HCT116 (cell line): Measurements from ENCODE around the gene TRIM59. TPM values are rescaled to one million over a fixed set of nuclear protein-coding genes. Genes with fewer than 3 reads are reported as not detected.

Experiments
- ATAC-seq: fragments of 200-7000 bp; cut with Tn5 transposase; 2 replicates; pipeline ENCODE4 v1.9.1; 2020; ENCODE audit warnings: mild to moderate bottlenecking, moderate library complexity
- BruUV-seq: library from RNA; stranded (reverse); fragments of 400-500 nt; replicated peaks from 2 replicates; lab custom pipeline; 2021; lab: Mats Ljungman, UMichigan
- CTCF ChIA-PET: fragments of 300-600 bp; sonication (Branson Sonifier 250); formaldehyde crosslinking; loops from one replicate; lab custom pipeline; 2021; ENCODE audit warnings: antibody characterized with exemption; lab: Charles Lee
- POLR2A ChIA-PET: fragments of 300-600, 350-600 bp; sonication (Branson Sonifier 250); formaldehyde crosslinking; loops from one replicate; lab custom pipeline; 2021; ENCODE audit warnings: antibody characterized with exemption; lab: Charles Lee
- RAD21 ChIA-PET, 2 experiments: fragments of 300-600 bp; sonication (Branson Sonifier 250); formaldehyde crosslinking; loops; one replicate each; lab custom pipeline; 2023; ENCODE audit warnings: low total read pairs in 2 of 2; ENCODE audit not compliant: uncharacterized antibody in 2 of 2, unreplicated experiment in 2 of 2, low non-redundant PET in 1 of 2; lab: Charles Lee
- DNase-seq: peaks from one replicate; pipeline ENCODE4 v3.0.0-alpha.2; 2010; ENCODE audit warnings: low read depth, low spot score
- H2AFZ ChIP-seq: fragments of 200-600 bp; shearing (Covaris generic), sonication (generic); 2 replicates; pipeline ENCODE4 v1.6.1; 2017; ENCODE audit warnings: low read depth, mixed run types, mixed read lengths, antibody characterized with exemption, low read length; ENCODE audit not compliant: poor library complexity, severe bottlenecking
- H3K27ac ChIP-seq: 2 replicates; pipeline ENCODE4 v1.5.1; 2012; ENCODE audit warnings: low read depth, low read length
- H3K27me3 ChIP-seq: fragments of 200-600 bp; sonication (generic); 2 replicates; pipeline ENCODE4 v1.6.1; 2016; ENCODE audit warnings: mixed run types, low read length, mixed read lengths; ENCODE audit not compliant: insufficient read depth
- H3K36me3 ChIP-seq, 2 experiments: fragments of 200-500 bp in 1 of 2; fragments of 200-600 bp in 1 of 2; sonication (Bioruptor generic) in 1 of 2; sonication (generic) in 1 of 2; 2 replicates each; pipeline versions ENCODE4 v1.5.1 to v1.6.1; 2014 to 2016; ENCODE audit warnings: low read length in 2 of 2, inconsistent platforms in 1 of 2, mixed read lengths in 1 of 2, mixed run types in 1 of 2; ENCODE audit not compliant: insufficient read depth in 2 of 2, control insufficient read depth in 1 of 2
- H3K4me1 ChIP-seq, 2 experiments: fragments of 200-600 bp in 1 of 2; sonication (generic) in 1 of 2; 2 replicates each; pipeline versions ENCODE4 v1.5.1 to v1.6.1; 2012 to 2017; ENCODE audit warnings: low read length in 2 of 2, inconsistent platforms in 1 of 2, mild to moderate bottlenecking in 1 of 2, mixed read lengths in 1 of 2, mixed run types in 1 of 2, moderate library complexity in 1 of 2; ENCODE audit not compliant: insufficient read depth in 2 of 2, control insufficient read depth in 1 of 2
- H3K4me2 ChIP-seq: fragments of 200-600 bp; sonication (generic); 2 replicates; pipeline ENCODE4 v1.6.1; 2017; ENCODE audit warnings: mixed run types, low read length, mixed read lengths
- H3K4me3 ChIP-seq, 2 experiments: fragments of 200-600 bp in 1 of 2; sonication (generic) in 1 of 2; replicated peaks in 1 of 2; 2 replicates each; pipeline ENCODE4 v1.5.1; 2011 to 2016; ENCODE audit warnings: low read length in 2 of 2, control low read depth in 1 of 2, low read depth in 1 of 2, mild to moderate bottlenecking in 1 of 2, mixed read lengths in 1 of 2, mixed run types in 1 of 2
- H3K79me2 ChIP-seq: fragments of 200-600 bp; sonication (generic); 2 replicates; pipeline ENCODE4 v1.6.1; 2017; ENCODE audit warnings: mild to moderate bottlenecking, mixed run types, low read length, moderate library complexity, mixed read lengths; ENCODE audit not compliant: insufficient read depth
- H3K9ac ChIP-seq: fragments of 200-600 bp; sonication (generic); 2 replicates; pipeline ENCODE4 v1.6.1; 2016; ENCODE audit warnings: low read length, mixed read lengths
- H3K9me2 ChIP-seq: fragments of 200-600 bp; sonication (generic), shearing (Covaris generic); 2 replicates; pipeline ENCODE4 v1.6.1; 2017; ENCODE audit warnings: mixed run types, mild to moderate bottlenecking, moderate library complexity; ENCODE audit not compliant: insufficient read depth
- H3K9me3 ChIP-seq, 2 experiments: fragments of 200-500 bp in 1 of 2; fragments of 200-600 bp in 1 of 2; sonication (Bioruptor generic) in 1 of 2; sonication (generic) in 1 of 2; 2 replicates each; pipeline ENCODE4 v1.6.1; 2014 to 2017; ENCODE audit warnings: low read length in 2 of 2, mixed read lengths in 2 of 2, inconsistent platforms in 1 of 2, low read depth in 1 of 2, mild to moderate bottlenecking in 1 of 2, mixed run types in 1 of 2, moderate library complexity in 1 of 2; ENCODE audit not compliant: control insufficient read depth in 1 of 2, insufficient read depth in 1 of 2
- H4K20me1 ChIP-seq: fragments of 200-600 bp; sonication (generic), shearing (Covaris generic); 2 replicates; pipeline ENCODE4 v1.6.1; 2017; ENCODE audit warnings: mixed run types, mild to moderate bottlenecking, moderate library complexity; ENCODE audit not compliant: insufficient read depth
- CBX3 ChIP-seq: IDR thresholded peaks from 2 replicates; pipeline ENCODE4 v1.6.1; 2012; ENCODE audit warnings: low read depth
- CEBPB ChIP-seq: IDR thresholded peaks from 2 replicates; pipeline ENCODE4 v1.6.1; 2012; ENCODE audit warnings: low read depth
- EZH2 ChIP-seq: fragments of 200-600 bp; sonication (generic); IDR thresholded peaks from 2 replicates; pipeline ENCODE4 v1.6.1; 2017; ENCODE audit warnings: antibody characterized with exemption, mixed run types
- JUND ChIP-seq: IDR thresholded peaks from 2 replicates; pipeline ENCODE4 v1.6.1; 2012
- POLR2AphosphoS5 ChIP-seq: IDR thresholded peaks from 2 replicates; pipeline ENCODE4 v1.6.1; 2011; ENCODE audit warnings: mild to moderate bottlenecking, low read depth, low read length, moderate library complexity
- RAD21 ChIP-seq: IDR thresholded peaks from 2 replicates; pipeline ENCODE4 v1.6.1; 2012; ENCODE audit warnings: low read depth, mild to moderate bottlenecking
- REST ChIP-seq: IDR thresholded peaks from 2 replicates; pipeline ENCODE4 v1.6.1; 2012; ENCODE audit warnings: low read depth
- SP1 ChIP-seq: IDR thresholded peaks from 2 replicates; pipeline ENCODE4 v1.6.1; 2012; ENCODE audit warnings: low read depth
- TCF7L2 ChIP-seq: IDR thresholded peaks from 2 replicates; pipeline ENCODE4 v1.7.0; 2011; ENCODE audit warnings: borderline replicate concordance, inconsistent platforms; ENCODE audit not compliant: insufficient read depth, insufficient read length; ENCODE audit errors: extremely low read depth
- YY1 ChIP-seq: IDR thresholded peaks from 2 replicates; pipeline ENCODE4 v1.6.1; 2011; ENCODE audit warnings: low read length, low read depth, moderate library complexity, mild to moderate bottlenecking; ENCODE audit not compliant: insufficient replicate concordance; ENCODE audit errors: extremely low read depth
- ZFX ChIP-seq: fragments of 450-650 bp; IDR thresholded peaks from 2 replicates; pipeline ENCODE4 v1.6.1; 2017
- intact Hi-C: fragments of 100-400 bp; cut with micrococcal nuclease; formaldehyde crosslinking; loops from 2 replicates; pipeline ENCODE4 v1.10.0; 2022
- total RNA-seq: library from RNA; stranded (reverse); gene quantifications from one replicate; pipeline ENCODE4 v1.2.1, GENCODE V29; 2021; ENCODE audit not compliant: unreplicated experiment

TRIM59 gene
- total RNA-seq, 1 experiment from 2014 or later = 41.6 TPM

GRCh38 chr3:160435095-160435494, 14.5 kb downstream of the TRIM59 start:
- Histone ChIP-seq H3K79me2 (peaks cover 100% of the 10 kb centered on the region), H3K4me1 (no peaks in the 10 kb centered on the region), H3K9me3 (no peaks in the 10 kb centered on the region)
- ATAC-seq (peak; percentile 35), DNase-seq (no peak)
- CTCF ChIA-PET = interaction anchor here (0.6 kb wide), 1 partner anchor 403 kb away, joined by 4 read pairs; no protein-coding TSS in a partner anchor
- TF ChIP-seq YY1 (no peak), TCF7L2 (no peak), JUND (no peak), SP1 (no peak), RAD21 (no peak), CBX3 (no peak), CEBPB (no peak), ZFX (no peak), EZH2 (no peak)
- TF ChIP-seq, all 23 proteins: peak for 0
- no peak overlapping the region for H3K9ac ChIP-seq
- no peak overlapping the region for H3K4me3 ChIP-seq
- peaks cover 43 to 67% of the 10 kb centered on the region in 2 experiments for H3K36me3 ChIP-seq
- no peak overlapping the region for H3K4me2 ChIP-seq
- no peak overlapping the region for H2AFZ ChIP-seq
- H3K27me3 ChIP-seq = no peaks in the 10 kb centered on the region
- BruUV-seq = no TSS peak
- POLR2A ChIA-PET = interaction anchor here (1.4 kb wide), 1 partner anchor 14 kb away, joined by 3 read pairs; the partner anchor contains the start of gene TRIM59
- H4K20me1 ChIP-seq = peaks cover 33% of the 10 kb centered on the region; the same call in 1 of the 2 replicates
- intact Hi-C loops = no loop called here
- H3K27ac ChIP-seq = no peak overlapping the region
- no peaks in the 10 kb centered on the region for H3K9me2 ChIP-seq
- RAD21 ChIA-PET = interaction anchor here in 1 of 2 experiments (0.9 kb wide), 1 partner anchor 15 kb away, joined by 4 read pairs; the partner anchor contains the start of gene TRIM59

GRCh38 chr3:160434071-160434470, 15.5 kb downstream of the TRIM59 start:
- no peak for ATAC-seq
- H3K9me2 ChIP-seq = no peaks in the 10 kb centered on the region
- CTCF ChIA-PET = no interaction called here
- peaks cover 100% of the 10 kb centered on the region for H3K79me2 ChIP-seq
- H3K27me3 ChIP-seq = no peaks in the 10 kb centered on the region
- BruUV-seq = no TSS peak
- no peaks in the 10 kb centered on the region for H3K9me3 ChIP-seq
- intact Hi-C loops = no loop called here
- RAD21 ChIA-PET = no interaction called here
- no peak overlapping the region for H2AFZ ChIP-seq
- POLR2A ChIA-PET = no interaction called here
- H3K4me3 ChIP-seq = no peak overlapping the region
- TF ChIP-seq POLR2AphosphoS5 (peak; percentile 26; the same call in 1 of the 2 replicates), REST (no peak)
- no peaks in the 10 kb centered on the region for H3K4me1 ChIP-seq
- H3K9ac ChIP-seq = no peak overlapping the region
- no peak overlapping the region for H3K4me2 ChIP-seq
- peaks cover 33% of the 10 kb centered on the region; the same call in 1 of the 2 replicates for H4K20me1 ChIP-seq
- no peak for DNase-seq
- H3K36me3 ChIP-seq = peaks cover 49 to 72% of the 10 kb centered on the region in 2 experiments
- no peak overlapping the region for H3K27ac ChIP-seq
